CD4-positive, alpha-beta T cell (primary cell): Measurements from ENCODE around the gene SH3RF3. TPM values are rescaled to one million over a fixed set of nuclear protein-coding genes. Genes with fewer than 3 reads are reported as not detected.

ENCODE experiments used
- ATAC-seq: fragments of 200-7000 bp; cut with Tn5 transposase; one replicate; pipeline ENCODE4 v1.10.0; 2022; ENCODE audit warnings: mild to moderate bottlenecking; ENCODE audit not compliant: poor library complexity
- CTCF ChIA-PET: fragments of 350-600 bp; sonication (Branson Sonifier 250); formaldehyde crosslinking; loops from one replicate; lab custom pipeline; 2021; ENCODE audit warnings: antibody characterized with exemption, inconsistent platforms; lab: Charles Lee
- POLR2A ChIA-PET: fragments of 350-600 bp; sonication (Branson Sonifier 250); formaldehyde crosslinking; loops from one replicate; lab custom pipeline; 2021; ENCODE audit warnings: antibody characterized with exemption, inconsistent platforms; lab: Charles Lee
- DNase-seq, 14 experiments: peaks; one replicate each; pipeline ENCODE4 v3.0.0-alpha.2; 2013 to 2020; ENCODE audit warnings: mixed read lengths in 2 of 14
- H3K27ac ChIP-seq, 2 donors: one replicate each; pipeline versions ENCODE4 v1.5.1 to v1.7.0; 2013; ENCODE audit warnings: low read length in 2 of 2, low read depth in 1 of 2, mild to moderate bottlenecking in 1 of 2
- H3K27me3 ChIP-seq, 2 experiments: 1 replicate in 1 of 2; 2 replicates in 1 of 2; pipeline versions ENCODE4 v1.6.1 to v1.7.0; 2013; ENCODE audit warnings: low read length in 2 of 2, control low read depth in 1 of 2, mild to moderate bottlenecking in 1 of 2, moderate library complexity in 1 of 2; ENCODE audit not compliant: insufficient read depth in 2 of 2, control insufficient read depth in 1 of 2
- H3K36me3 ChIP-seq: one replicate; pipeline ENCODE4 v1.6.1; 2013; ENCODE audit warnings: low read length, control low read depth; ENCODE audit not compliant: insufficient read depth
- H3K4me1 ChIP-seq: one replicate; pipeline ENCODE4 v1.6.1; 2013; ENCODE audit warnings: low read length, control low read depth; ENCODE audit not compliant: insufficient read depth
- H3K4me3 ChIP-seq: one replicate; pipeline ENCODE4 v1.5.1; 2013; ENCODE audit warnings: mild to moderate bottlenecking, low read length, moderate library complexity
- H3K9me3 ChIP-seq, 2 experiments: 1 replicate in 1 of 2; 2 replicates in 1 of 2; pipeline versions ENCODE4 v1.6.1 to v1.7.0; 2013; ENCODE audit warnings: low read length in 2 of 2, mild to moderate bottlenecking in 2 of 2, control low read depth in 1 of 2, moderate library complexity in 1 of 2; ENCODE audit not compliant: control insufficient read depth in 1 of 2, insufficient read depth in 1 of 2
- H3K27ac Mint-ChIP-seq: one replicate; pipeline ENCODE4 v1.8.0; 2020; ENCODE audit warnings: mixed read lengths
- H3K27me3 Mint-ChIP-seq: one replicate; pipeline ENCODE4 v1.8.0; 2021; ENCODE audit warnings: mixed read lengths
- H3K36me3 Mint-ChIP-seq: one replicate; pipeline ENCODE4 v1.8.0; 2021; ENCODE audit warnings: low read depth, mixed read lengths
- H3K4me1 Mint-ChIP-seq: one replicate; pipeline ENCODE4 v1.8.0; 2021; ENCODE audit warnings: low read depth, mixed read lengths
- H3K4me3 Mint-ChIP-seq: one replicate; pipeline ENCODE4 v1.8.0; 2020; ENCODE audit warnings: mild to moderate bottlenecking, mixed read lengths
- H3K9me3 Mint-ChIP-seq: one replicate; pipeline ENCODE4 v1.8.0; 2020; ENCODE audit warnings: mixed read lengths
- intact Hi-C, 2 experiments: fragments of 100-400 bp; cut with DNase I in 1 of 2; cut with micrococcal nuclease in 1 of 2; formaldehyde crosslinking; loops; one replicate each; pipeline versions ENCODE4 v1.15.1 to v1.9.0; 2023 to 2025; cut with DNase I, micrococcal nuclease
- total RNA-seq, 174 experiments: library from RNA in 2 of 174; stranded (reverse) in 2 of 174; gene quantifications; one replicate each; pipeline ENCODE4 v1.2.3 and lab custom pipeline; 2021 to 2026
- TF ChIP-seq, protein P1 (sequence below): fragments of 200-600 bp; IDR thresholded peaks from one replicate; pipeline ENCODE4 v1.8.0; 2022; ENCODE audit warnings: antibody characterized with exemption, mild to moderate bottlenecking

The SH3RF3 gene
- total RNA-seq, 2 experiments from 2014 or later, result 5.2 to 5.9 TPM

DNA sequence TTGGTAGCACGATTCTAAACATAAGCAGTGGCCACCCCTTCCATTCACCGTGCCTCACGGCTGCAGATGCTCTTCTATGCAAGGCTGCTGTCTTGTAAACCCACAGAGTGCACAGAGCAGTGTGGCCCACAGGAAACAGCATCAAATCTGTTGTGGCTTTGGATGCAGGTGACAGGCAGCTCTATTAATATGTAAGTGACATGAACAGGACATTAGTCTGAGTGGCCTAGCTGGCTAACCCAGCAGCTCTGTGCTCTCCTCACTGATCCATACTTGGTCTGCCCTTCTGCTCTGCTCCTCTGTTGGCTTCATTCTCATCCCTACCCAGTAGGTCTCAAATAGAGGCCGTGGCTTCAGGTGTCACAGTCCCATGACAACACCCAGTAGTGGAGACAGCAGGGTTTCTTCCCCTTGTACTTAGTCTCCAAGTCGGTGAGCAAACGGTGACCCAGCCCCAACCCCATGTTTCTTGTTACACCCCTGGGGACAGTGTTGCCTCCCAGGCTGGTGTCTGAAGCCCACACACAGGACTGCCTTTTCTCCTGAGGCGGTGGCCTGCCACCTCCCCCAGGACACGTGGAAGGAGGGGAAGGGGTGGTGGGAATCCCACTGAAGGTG, 5.8 kb downstream of the SH3RF3 start:
- ATAC-seq, result peak; percentile 51
- H3K9me3 Mint-ChIP-seq, result no peaks in the 10 kb centered on the region
- Histone ChIP-seq H3K27me3 (peaks cover 0 to 8% of the 10 kb centered on the region in 2 experiments), H3K4me3 (no peak overlapping the region), H3K36me3 (no peaks in the 10 kb centered on the region), H3K9me3 (no peaks in the 10 kb centered on the region), H3K27ac (no peak overlapping the region), H3K4me1 (peaks cover 13% of the 10 kb centered on the region)
- intact Hi-C loops, result no loop called here
- POLR2A ChIA-PET, result no interaction called here
- H3K4me1 Mint-ChIP-seq, result peaks cover 75% of the 10 kb centered on the region
- DNase-seq, result no peak
- TF ChIP-seq, protein P1, sequence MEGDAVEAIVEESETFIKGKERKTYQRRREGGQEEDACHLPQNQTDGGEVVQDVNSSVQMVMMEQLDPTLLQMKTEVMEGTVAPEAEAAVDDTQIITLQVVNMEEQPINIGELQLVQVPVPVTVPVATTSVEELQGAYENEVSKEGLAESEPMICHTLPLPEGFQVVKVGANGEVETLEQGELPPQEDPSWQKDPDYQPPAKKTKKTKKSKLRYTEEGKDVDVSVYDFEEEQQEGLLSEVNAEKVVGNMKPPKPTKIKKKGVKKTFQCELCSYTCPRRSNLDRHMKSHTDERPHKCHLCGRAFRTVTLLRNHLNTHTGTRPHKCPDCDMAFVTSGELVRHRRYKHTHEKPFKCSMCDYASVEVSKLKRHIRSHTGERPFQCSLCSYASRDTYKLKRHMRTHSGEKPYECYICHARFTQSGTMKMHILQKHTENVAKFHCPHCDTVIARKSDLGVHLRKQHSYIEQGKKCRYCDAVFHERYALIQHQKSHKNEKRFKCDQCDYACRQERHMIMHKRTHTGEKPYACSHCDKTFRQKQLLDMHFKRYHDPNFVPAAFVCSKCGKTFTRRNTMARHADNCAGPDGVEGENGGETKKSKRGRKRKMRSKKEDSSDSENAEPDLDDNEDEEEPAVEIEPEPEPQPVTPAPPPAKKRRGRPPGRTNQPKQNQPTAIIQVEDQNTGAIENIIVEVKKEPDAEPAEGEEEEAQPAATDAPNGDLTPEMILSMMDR, result no peak
- H3K27me3 Mint-ChIP-seq, result peaks cover 4% of the 10 kb centered on the region
- H3K27ac Mint-ChIP-seq, result no peak overlapping the region
- CTCF ChIA-PET, result no interaction called here
- H3K4me3 Mint-ChIP-seq, result no peak overlapping the region
- peaks cover 4% of the 10 kb centered on the region for H3K36me3 Mint-ChIP-seq

DNA sequence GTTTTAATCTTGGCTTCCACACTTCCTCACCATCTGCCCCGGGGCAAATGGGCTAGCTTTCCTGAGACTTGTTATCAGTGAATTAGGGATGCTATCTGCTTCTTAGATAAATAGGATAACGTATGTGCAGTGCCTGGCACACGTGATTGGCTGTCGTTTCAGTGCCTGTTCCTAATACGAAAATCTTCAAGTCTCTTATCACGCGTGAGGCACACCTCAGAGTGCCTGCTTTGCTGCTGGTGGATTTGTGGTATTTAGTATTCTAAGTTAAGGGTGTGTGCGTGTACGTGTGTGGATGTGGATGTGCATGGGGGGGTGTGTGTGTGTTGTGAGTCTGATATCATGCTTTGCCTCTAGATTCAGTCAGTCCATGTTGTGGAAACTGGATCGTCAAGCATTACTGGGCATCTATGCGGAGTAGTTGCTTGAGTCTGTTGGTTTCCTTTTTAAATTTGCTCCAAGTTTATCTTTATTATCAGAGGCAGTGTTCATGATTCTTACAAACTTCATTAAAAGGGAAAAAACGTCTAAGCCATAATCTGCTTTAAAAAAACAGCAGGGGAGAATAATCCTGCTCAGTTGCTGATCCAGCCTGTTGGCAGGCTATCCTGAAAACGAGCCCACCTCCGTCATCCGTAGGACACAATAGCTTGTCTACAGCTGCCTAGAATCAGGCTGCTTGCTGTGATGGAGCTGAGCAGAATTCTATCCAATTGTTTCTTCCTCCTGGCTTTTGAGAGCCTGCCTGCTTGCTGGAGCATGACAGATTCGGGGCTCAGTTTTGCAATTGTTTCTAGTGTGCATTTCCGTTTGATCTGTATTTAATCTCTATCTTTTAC, 6.6 kb downstream of the SH3RF3 start:
- Mint-ChIP-seq H3K4me1 (peaks cover 68% of the 10 kb centered on the region), H3K9me3 (no peaks in the 10 kb centered on the region), H3K36me3 (no peaks in the 10 kb centered on the region), H3K4me3 (no peak overlapping the region), H3K27ac (peak overlapping the region; percentile 1), H3K27me3 (no peaks in the 10 kb centered on the region)
- no peak for DNase-seq
- ChIA-PET POLR2A (no interaction called here), CTCF (no interaction called here)
- intact Hi-C loops, result no loop called here
- TF ChIP-seq, protein P1, result no peak
- H3K36me3 ChIP-seq, result no peaks in the 10 kb centered on the region
- peak; percentile 24 for ATAC-seq
- peaks cover 6% of the 10 kb centered on the region for H3K4me1 ChIP-seq
- H3K4me3 ChIP-seq, result no peak overlapping the region
- H3K27me3 ChIP-seq, result peaks cover 0 to 2% of the 10 kb centered on the region in 2 experiments
- H3K27ac ChIP-seq, result no peak overlapping the region
- no peaks in the 10 kb centered on the region for H3K9me3 ChIP-seq

- peaks cover 59% of the 10 kb centered on the region for H3K4me1 Mint-ChIP-seq
- no peak for DNase-seq
Measured at GRCh38 chr2:109136542-109136941, 7.5 kb downstream of the SH3RF3 start.

More at GRCh38 chr2:109136542-109136941, 7.5 kb downstream of the SH3RF3 start:
- intact Hi-C loops, result no loop called here
- no peaks in the 10 kb centered on the region for H3K27me3 Mint-ChIP-seq
- H3K4me3 Mint-ChIP-seq, result no peak overlapping the region
- CTCF ChIA-PET, result no interaction called here
- POLR2A ChIA-PET, result no interaction called here
- Histone ChIP-seq H3K27ac (no peak overlapping the region), H3K27me3 (no peaks in the 10 kb centered on the region), H3K36me3 (no peaks in the 10 kb centered on the region), H3K9me3 (no peaks in the 10 kb centered on the region), H3K4me1 (peaks cover 6% of the 10 kb centered on the region), H3K4me3 (no peak overlapping the region)
- no peak overlapping the region for H3K27ac Mint-ChIP-seq
- H3K9me3 Mint-ChIP-seq, result no peaks in the 10 kb centered on the region
- TF ChIP-seq, protein P1, result no peak
- H3K36me3 Mint-ChIP-seq, result no peaks in the 10 kb centered on the region
- no peak for ATAC-seq
